ENCODE results near the gene NUP98. TPM values are rescaled to one million over a fixed set of nuclear protein-coding genes. Genes with fewer than 3 reads are reported as not detected.

The NUP98 gene
- total RNA-seq, 2 donors from 2014 or later = 127 to 136 TPM

GRCh38 chr11:3703383-3703782, 94.0 kb downstream of the NUP98 start:
- Histone ChIP-seq H3K4me1 (replicated peaks) (peaks cover 4% of the 10 kb centered on the region), H3K9me3 (no peaks in the 10 kb centered on the region), H3K4me3 (no peak overlapping the region), H3K27ac (no peak overlapping the region), H3K36me3 (peaks cover 0 to 8% of the 10 kb centered on the region in 2 donors), H3K27me3 (replicated peaks; ENCODE audit: insufficient read depth) (no peaks in the 10 kb centered on the region)
- WGBS = 85% methylated on average over 3 of the region's 3 CpGs
- DNase-seq (ENCODE audit: low spot score) = no peak
- TF ChIP-seq POLR2A (IDR thresholded peaks at IDR 0.05) = no peak
- no peak for TF ChIP-seq CTCF (IDR thresholded peaks at IDR 0.05)
- no peak for TF ChIP-seq POLR2AphosphoS5 (IDR thresholded peaks at IDR 0.05)
- intact Hi-C loops (cut with DNase I) = no loop called here

- no peak for TF ChIP-seq CTCF (IDR thresholded peaks at IDR 0.05)
- no peak for TF ChIP-seq POLR2AphosphoS5 (IDR thresholded peaks at IDR 0.05)
- no peak for TF ChIP-seq POLR2A (IDR thresholded peaks at IDR 0.05)
- Histone ChIP-seq H3K27ac (peak overlapping the region in 1 of 2 donors; percentile 52), H3K36me3 (peaks cover 0 to 1% of the 10 kb centered on the region in 2 donors), H3K27me3 (replicated peaks; ENCODE audit: insufficient read depth) (no peaks in the 10 kb centered on the region), H3K4me1 (replicated peaks) (peaks cover 4% of the 10 kb centered on the region), H3K4me3 (no peak overlapping the region), H3K9me3 (no peaks in the 10 kb centered on the region)
- 77% methylated on average over 2 of the region's 2 CpGs for WGBS
- intact Hi-C loops (cut with DNase I) = no loop called here
- no peak for DNase-seq (ENCODE audit: low spot score)
Measured at GRCh38 chr11:3700910-3701309, 96.4 kb downstream of the NUP98 start.

GRCh38 chr11:3700410-3700809, 96.9 kb downstream of the NUP98 start:
- Histone ChIP-seq H3K4me3 (no peak overlapping the region), H3K9me3 (no peaks in the 10 kb centered on the region), H3K4me1 (replicated peaks) (peaks cover 4% of the 10 kb centered on the region), H3K27me3 (replicated peaks; ENCODE audit: insufficient read depth) (no peaks in the 10 kb centered on the region), H3K36me3 (no peaks in the 10 kb centered on the region), H3K27ac (peak overlapping the region in 1 of 2 donors; percentile 52)
- DNase-seq (ENCODE audit: low spot score) = no peak
- WGBS = 54% methylated on average over 2 of the region's 2 CpGs
- TF ChIP-seq POLR2A (IDR thresholded peaks at IDR 0.05) = no peak
- TF ChIP-seq CTCF (IDR thresholded peaks at IDR 0.05) = no peak
- peak; percentile 57 for TF ChIP-seq POLR2AphosphoS5 (IDR thresholded peaks at IDR 0.05)
- intact Hi-C loops (cut with DNase I) = no loop called here

GRCh38 chr11:3686751-3687150, 110.6 kb downstream of the NUP98 start:
- H3K4me1 ChIP-seq (replicated peaks) = no peaks in the 10 kb centered on the region
- intact Hi-C loops (cut with DNase I) = no loop called here
- WGBS = 97% methylated on average over 4 of the region's 4 CpGs
- H3K36me3 ChIP-seq = peaks cover 0 to 3% of the 10 kb centered on the region in 2 donors
- no peaks in the 10 kb centered on the region for H3K27me3 ChIP-seq (replicated peaks; ENCODE audit: insufficient read depth)
- DNase-seq (ENCODE audit: low spot score) = no peak
- H3K9me3 ChIP-seq = no peaks in the 10 kb centered on the region
- TF ChIP-seq POLR2A (IDR thresholded peaks at IDR 0.05) (no peak), CTCF (IDR thresholded peaks at IDR 0.05) (no peak), POLR2AphosphoS5 (IDR thresholded peaks at IDR 0.05) (no peak)
- H3K4me3 ChIP-seq = no peak overlapping the region
- no peak overlapping the region for H3K27ac ChIP-seq

GRCh38 chr11:3685923-3686322, 111.4 kb downstream of the NUP98 start:
- Histone ChIP-seq H3K4me3 (no peak overlapping the region), H3K27ac (no peak overlapping the region), H3K4me1 (replicated peaks) (no peaks in the 10 kb centered on the region), H3K27me3 (replicated peaks; ENCODE audit: insufficient read depth) (no peaks in the 10 kb centered on the region), H3K36me3 (no peaks in the 10 kb centered on the region), H3K9me3 (no peaks in the 10 kb centered on the region)
- DNase-seq (ENCODE audit: low spot score) = peak; percentile 15
- intact Hi-C loops (cut with DNase I) = no loop called here
- TF ChIP-seq CTCF (IDR thresholded peaks at IDR 0.05) (no peak), POLR2AphosphoS5 (IDR thresholded peaks at IDR 0.05) (peak; percentile 35)
- WGBS = 43% methylated on average over 7 of the region's 7 CpGs
